Heart left ventricle (tissue), 13 donors: ENCODE measurements around the gene ETV3.

Experiments used
- POLR2A ChIP-seq, 2 donors: fragments of 450-650 bp; IDR thresholded peaks; one replicate each; pipeline ENCODE4 v1.6.1; 2017; ENCODE audit warnings: antibody characterized with exemption in 2 of 2, mild to moderate bottlenecking in 2 of 2, moderate library complexity in 2 of 2
- TF ChIP-seq, protein P1 (sequence below), 12 donors: fragments of 200-600 bp; sonication (generic) in 4 of 12; IDR thresholded peaks; one replicate each; pipeline versions ENCODE4 v1.5.0 to v1.8.0; 2018 to 2022; ENCODE audit warnings: antibody characterized with exemption in 12 of 12, mild to moderate bottlenecking in 5 of 12
- donor health status: ischemic (EF 13 %, LVEDD 7.1; RV severe dilation, severe dysfunction).
- donor health status: DM: no; HTN: yes; CAD: no.
- donor health status: DM: no; HTN: no; CAD: no.
- donor health status: ischemic (EF 25% LVEDD 6.9; RV normal size, moderate dysfunction).
- donor health status: ischemic (EF 25% LVEDD 5.7; RV mildly dilated, moderate dysfunction).
- donor health status: ischemic (EF 35%, LVEDD 5.7; RV mildly dilated, moderate dysfunction).
- donor health status: nonischemic (EF 11% LVEDD 7.7; RV severe dilation, severe dysfunction).
- donor health status: DM: yes; HTN: yes; CAD: no.
- donor health status: PGD.
- donor health status: ischemic (EF 29% LVEDD 5.4; RV normal size, mild dysfunction).
- donor health status: nonischemic (EF 23%, LVEDD 6.1; RV moderate dilation, normal function).

DNA sequence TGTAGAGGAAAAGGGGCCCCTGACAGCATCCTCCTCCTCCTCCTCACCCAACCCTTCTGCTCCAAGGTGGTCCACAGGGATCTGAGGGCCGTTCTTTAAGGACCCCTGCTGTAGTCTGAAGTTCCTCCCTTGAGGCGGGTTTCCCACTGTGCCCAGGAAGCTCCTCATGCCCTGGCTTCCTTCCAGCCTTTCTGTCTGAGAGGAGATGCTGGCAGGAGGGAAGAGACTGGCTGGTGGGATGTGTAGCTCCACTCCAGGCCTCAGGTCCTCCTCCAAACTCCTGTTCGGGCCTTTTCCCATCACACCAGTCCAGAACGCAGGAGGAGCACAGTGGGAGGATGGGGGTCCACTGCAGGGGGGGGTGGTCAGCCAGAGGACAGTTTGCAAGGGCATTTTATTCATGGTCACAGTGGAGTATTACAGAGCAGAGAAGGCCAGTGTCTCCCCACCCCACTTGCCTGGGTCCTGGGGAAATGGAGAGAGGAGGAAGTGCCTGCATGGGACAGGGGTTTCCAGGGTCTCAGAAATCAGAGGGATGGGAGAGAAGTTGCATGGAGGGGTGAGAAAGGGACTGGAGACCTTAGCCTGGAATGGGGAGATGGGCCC is 46.4 kb downstream of the ETV3 start:
- TF ChIP-seq, protein P1, sequence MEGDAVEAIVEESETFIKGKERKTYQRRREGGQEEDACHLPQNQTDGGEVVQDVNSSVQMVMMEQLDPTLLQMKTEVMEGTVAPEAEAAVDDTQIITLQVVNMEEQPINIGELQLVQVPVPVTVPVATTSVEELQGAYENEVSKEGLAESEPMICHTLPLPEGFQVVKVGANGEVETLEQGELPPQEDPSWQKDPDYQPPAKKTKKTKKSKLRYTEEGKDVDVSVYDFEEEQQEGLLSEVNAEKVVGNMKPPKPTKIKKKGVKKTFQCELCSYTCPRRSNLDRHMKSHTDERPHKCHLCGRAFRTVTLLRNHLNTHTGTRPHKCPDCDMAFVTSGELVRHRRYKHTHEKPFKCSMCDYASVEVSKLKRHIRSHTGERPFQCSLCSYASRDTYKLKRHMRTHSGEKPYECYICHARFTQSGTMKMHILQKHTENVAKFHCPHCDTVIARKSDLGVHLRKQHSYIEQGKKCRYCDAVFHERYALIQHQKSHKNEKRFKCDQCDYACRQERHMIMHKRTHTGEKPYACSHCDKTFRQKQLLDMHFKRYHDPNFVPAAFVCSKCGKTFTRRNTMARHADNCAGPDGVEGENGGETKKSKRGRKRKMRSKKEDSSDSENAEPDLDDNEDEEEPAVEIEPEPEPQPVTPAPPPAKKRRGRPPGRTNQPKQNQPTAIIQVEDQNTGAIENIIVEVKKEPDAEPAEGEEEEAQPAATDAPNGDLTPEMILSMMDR (IDR thresholded peaks at IDR 0.05): no peak
- no peak for TF ChIP-seq POLR2A (IDR thresholded peaks at IDR 0.05)
